NCI-H2171 treated with DMSO at 0.1 percent for 48 hours (cell line): Measurements from ENCODE around the gene DLG2.

Experiments
- DNase-seq: peaks from one replicate; lab custom pipeline; 2025; lab: John Stamatoyannopoulos, UW

The DLG2 gene

GRCh38 chr11:84655712-84656111 is 971.4 kb downstream of the DLG2 start:
- DNase-seq, result no peak

- peak; percentile 0 for DNase-seq
These were observed 978.7 kb downstream of the DLG2 start for GRCh38 chr11:84648471-84648870.

GRCh38 chr11:84645988-84646694 is 981.0 kb downstream of the DLG2 start:
- DNase-seq, result no peak

- DNase-seq, result no peak
These were observed 984.6 kb downstream of the DLG2 start for GRCh38 chr11:84642500-84642899.

- DNase-seq, result no peak
These were observed 992.8 kb downstream of the DLG2 start for GRCh38 chr11:84634309-84634708.

GRCh38 chr11:84628871-84629620 is 998.1 kb downstream of the DLG2 start:
- no peak for DNase-seq

- no peak for DNase-seq
These were observed 1000.9 kb downstream of the DLG2 start for GRCh38 chr11:84626256-84626655.

- no peak for DNase-seq
These were observed 1014.5 kb downstream of the DLG2 start for GRCh38 chr11:84612645-84613044.

- DNase-seq, result no peak
These were observed 1018.3 kb downstream of the DLG2 start for GRCh38 chr11:84608837-84609196.

- no peak for DNase-seq
These were observed 1018.9 kb downstream of the DLG2 start for GRCh38 chr11:84607975-84608836.

- DNase-seq, result no peak
These were observed 1032.5 kb downstream of the DLG2 start for GRCh38 chr11:84594602-84595001.

GRCh38 chr11:84590106-84590505 is 1037.0 kb downstream of the DLG2 start:
- no peak for DNase-seq

GRCh38 chr11:84588131-84588829 is 1038.9 kb downstream of the DLG2 start:
- DNase-seq, result no peak

- DNase-seq, result no peak
These were observed 1044.0 kb downstream of the DLG2 start for GRCh38 chr11:84583106-84583505.

- no peak for DNase-seq
These were observed 1046.1 kb downstream of the DLG2 start for GRCh38 chr11:84581083-84581482.

- no peak for DNase-seq
These were observed 1046.7 kb downstream of the DLG2 start for GRCh38 chr11:84580428-84580827.

GRCh38 chr11:84573868-84574267 is 1053.3 kb downstream of the DLG2 start:
- DNase-seq, result no peak

GRCh38 chr11:84566671-84567070 is 1060.5 kb downstream of the DLG2 start:
- no peak for DNase-seq

- no peak for DNase-seq
These were observed 1062.3 kb downstream of the DLG2 start for GRCh38 chr11:84564867-84565184.

- peak; percentile 1 for DNase-seq
These were observed 1062.8 kb downstream of the DLG2 start for GRCh38 chr11:84564180-84564866.

- no peak for DNase-seq
These were observed 1063.8 kb downstream of the DLG2 start for GRCh38 chr11:84563356-84563755.

GRCh38 chr11:84560206-84560605 is 1066.9 kb downstream of the DLG2 start:
- no peak for DNase-seq
